AG04450 (cell line): ENCODE measurements around the gene CAMLG. TPM values are rescaled to one million over a fixed set of nuclear protein-coding genes. Genes with fewer than 3 reads are reported as not detected.
"Not testable (repeated sequence)": the region's sequence is repeated elsewhere in the genome, so short reads cannot be mapped to it uniquely, and the experiment has no call there.

Experiments
- CTCF ChIA-PET: fragments of 300-600, 350-600 bp; formaldehyde crosslinking; extraction: SDS; loops from one replicate; lab custom pipeline; 2022; ENCODE audit warnings: antibody characterized with exemption, inconsistent platforms; lab: Charles Lee
- POLR2A ChIA-PET: fragments of 350-600 bp; formaldehyde crosslinking; extraction: SDS; loops from one replicate; lab custom pipeline; 2021; ENCODE audit warnings: antibody characterized with exemption, inconsistent platforms; lab: Yijun Ruan, JAX
- DNase-seq: peaks from one replicate; pipeline ENCODE4 v3.0.0-alpha.2; 2011; ENCODE audit warnings: low read depth, low spot score
- H3K27ac ChIP-seq: one replicate; pipeline ENCODE4 v1.5.1; 2012; ENCODE audit warnings: low read depth, low read length, control low read depth
- H3K27me3 ChIP-seq: one replicate; pipeline ENCODE4 v1.6.0; 2012; ENCODE audit warnings: low read length; ENCODE audit not compliant: control insufficient read depth, insufficient read depth
- H3K4me3 ChIP-seq: 2 replicates; pipeline ENCODE4 v1.5.1; 2011; ENCODE audit warnings: mild to moderate bottlenecking, low read depth, low read length, control low read depth
- H3K9me3 ChIP-seq: 2 replicates; pipeline ENCODE4 v1.5.1; 2012; ENCODE audit warnings: low read length; ENCODE audit not compliant: control insufficient read depth, insufficient read depth
- CTCF ChIP-seq: IDR thresholded peaks from 2 replicates; pipeline ENCODE4 v1.5.1; 2011; ENCODE audit warnings: low read depth, low read length, control low read depth, inconsistent platforms
- polyA plus RNA-seq: library from polyadenylated mRNA; depleted of rRNA; stranded (reverse); fragments of >200 nt; gene quantifications from 2 replicates; pipeline ENCODE4 v1.2.3, GENCODE V29; 2011

The CAMLG gene
- polyA plus RNA-seq, 1 experiment: 29.3 TPM

DNA sequence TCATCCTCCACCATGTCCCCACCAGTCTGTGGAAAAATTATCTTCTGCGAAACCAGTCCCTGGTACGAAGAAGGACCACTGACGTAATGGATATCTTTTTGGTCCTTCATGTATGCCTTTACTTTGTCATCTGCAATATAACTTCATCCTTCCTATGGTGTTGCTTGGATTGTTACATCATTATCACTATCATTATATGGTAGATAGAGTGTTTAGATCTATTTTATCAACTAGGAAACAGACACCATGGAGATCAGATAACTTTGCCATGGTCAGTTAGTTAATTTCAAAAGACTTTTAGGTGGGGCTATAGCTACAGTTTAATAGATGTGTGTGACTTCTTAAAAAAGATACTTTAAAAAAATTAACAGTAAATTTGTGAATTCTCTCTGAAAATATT, 23.8 kb upstream of the CAMLG start:
- no peak for TF ChIP-seq CTCF
- ChIA-PET CTCF (no interaction called here), POLR2A (no interaction called here)
- no peak overlapping the region for H3K27ac ChIP-seq
- H3K4me3 ChIP-seq: no peak overlapping the region
- no peak for DNase-seq
- no peaks in the 10 kb centered on the region for H3K27me3 ChIP-seq
- no peaks in the 10 kb centered on the region for H3K9me3 ChIP-seq

GRCh38 chr5:134715466-134715865, 22.9 kb upstream of the CAMLG start:
- CTCF ChIA-PET, H3K27ac ChIP-seq, POLR2A ChIA-PET, H3K4me3 ChIP-seq, H3K9me3 ChIP-seq, H3K27me3 ChIP-seq, DNase-seq: not testable (repeated sequence)

GRCh38 chr5:134724872-134725271, 13.5 kb upstream of the CAMLG start:
- ChIA-PET POLR2A (no interaction called here), CTCF (no interaction called here)
- H3K27me3 ChIP-seq: no peaks in the 10 kb centered on the region
- TF ChIP-seq CTCF: no peak
- DNase-seq: no peak
- no peak overlapping the region for H3K27ac ChIP-seq
- no peak overlapping the region for H3K4me3 ChIP-seq
- no peaks in the 10 kb centered on the region for H3K9me3 ChIP-seq

DNA sequence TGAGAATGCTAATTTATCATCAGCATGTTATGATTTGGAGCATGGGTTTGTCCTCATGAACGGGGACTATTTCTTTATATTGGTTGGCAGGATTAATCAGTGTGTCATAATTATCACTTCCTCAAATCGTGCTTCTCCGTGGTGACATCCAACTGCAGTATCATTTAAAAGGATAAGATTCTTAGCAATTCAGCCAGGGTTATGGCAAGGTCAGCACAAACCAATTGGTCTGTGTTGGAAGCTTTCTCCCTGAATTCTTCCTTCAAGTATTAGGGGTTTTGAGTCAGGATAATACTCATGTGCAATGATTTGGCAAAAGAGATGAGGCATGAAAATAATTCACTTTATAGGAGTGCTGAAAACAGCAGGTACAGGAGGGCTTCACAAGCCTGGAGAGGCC, 5.5 kb upstream of the CAMLG start:
- Histone ChIP-seq H3K9me3 (no peaks in the 10 kb centered on the region), H3K27me3 (no peaks in the 10 kb centered on the region), H3K27ac (no peak overlapping the region), H3K4me3 (no peak overlapping the region)
- ChIA-PET POLR2A (interaction anchor here (0.6 kb wide), 1 partner anchor 28 kb away, joined by 3 read pairs; no protein-coding TSS in a partner anchor), CTCF (interaction anchor here (0.6 kb wide), 1 partner anchor 60 kb away, joined by 3 read pairs; no protein-coding TSS in a partner anchor)
- DNase-seq: no peak
- no peak for TF ChIP-seq CTCF

GRCh38 chr5:134735243-134735642, 3.1 kb upstream of the CAMLG start:
- POLR2A ChIA-PET: interaction anchor here (0.5 to 1.0 kb wide), 2 partner anchors 19 to 169 kb away, joined by 3 to 4 read pairs; no protein-coding TSS in a partner anchor
- no peaks in the 10 kb centered on the region for H3K27me3 ChIP-seq
- DNase-seq: no peak
- CTCF ChIA-PET: interaction anchor here (1.3 kb wide), 1 partner anchor 169 kb away, joined by 5 read pairs; the partner anchor contains the start of gene PCBD2
- H3K27ac ChIP-seq: no peak overlapping the region
- no peak overlapping the region for H3K4me3 ChIP-seq
- no peak for TF ChIP-seq CTCF
- no peaks in the 10 kb centered on the region for H3K9me3 ChIP-seq
